Fibroblast of lung (primary cell): ENCODE results near the gene TP53I11.

Experiments
- EZH2 ChIP-seq: IDR thresholded peaks from 2 replicates; pipeline ENCODE4 v1.5.1; 2012; ENCODE audit warnings: low read length, control low read depth, mild to moderate bottlenecking; ENCODE audit errors: missing control alignments
- TF ChIP-seq, protein P1 (sequence below), 2 donors: IDR thresholded peaks in 1 of 2; conservative IDR thresholded peaks in 1 of 2; 1 replicate in 1 of 2; 2 replicates in 1 of 2; pipeline ENCODE4 v1.5.1; 2011 to 2012; ENCODE audit warnings: low read length in 2 of 2, control low read depth in 1 of 2, inconsistent platforms in 1 of 2, low read depth in 1 of 2, mild to moderate bottlenecking in 1 of 2

DNA sequence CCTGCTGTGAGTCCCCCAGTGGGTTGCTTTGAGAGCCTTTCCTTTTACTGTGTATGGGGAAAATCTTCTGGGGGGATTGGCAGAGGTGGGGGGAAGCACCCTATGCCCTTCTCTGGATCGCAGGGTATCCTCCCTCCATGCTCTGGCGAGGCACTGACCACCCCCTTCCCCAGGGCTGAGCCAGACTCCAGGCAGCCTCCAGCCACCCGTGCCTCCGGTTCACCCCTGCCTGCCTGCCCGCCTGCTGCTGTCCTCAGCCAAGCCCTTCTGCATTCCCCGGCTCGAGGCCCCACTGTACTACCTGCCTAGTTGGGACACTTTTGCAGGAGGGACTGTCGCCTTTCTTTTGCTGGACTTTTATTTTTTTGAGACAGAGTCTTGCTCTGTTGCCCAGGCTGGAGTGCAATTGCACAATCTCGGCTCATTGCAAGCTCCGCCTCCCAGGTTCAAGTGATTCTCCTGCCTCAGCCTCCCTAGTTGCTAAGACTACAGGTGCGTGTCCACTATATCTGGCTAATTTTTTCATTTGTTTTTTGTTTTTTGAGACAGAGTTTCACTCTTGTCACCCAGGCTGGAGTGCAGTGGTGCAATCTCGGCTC lies 23.8 kb upstream of the TP53I11 start:
- TF ChIP-seq, protein P1, sequence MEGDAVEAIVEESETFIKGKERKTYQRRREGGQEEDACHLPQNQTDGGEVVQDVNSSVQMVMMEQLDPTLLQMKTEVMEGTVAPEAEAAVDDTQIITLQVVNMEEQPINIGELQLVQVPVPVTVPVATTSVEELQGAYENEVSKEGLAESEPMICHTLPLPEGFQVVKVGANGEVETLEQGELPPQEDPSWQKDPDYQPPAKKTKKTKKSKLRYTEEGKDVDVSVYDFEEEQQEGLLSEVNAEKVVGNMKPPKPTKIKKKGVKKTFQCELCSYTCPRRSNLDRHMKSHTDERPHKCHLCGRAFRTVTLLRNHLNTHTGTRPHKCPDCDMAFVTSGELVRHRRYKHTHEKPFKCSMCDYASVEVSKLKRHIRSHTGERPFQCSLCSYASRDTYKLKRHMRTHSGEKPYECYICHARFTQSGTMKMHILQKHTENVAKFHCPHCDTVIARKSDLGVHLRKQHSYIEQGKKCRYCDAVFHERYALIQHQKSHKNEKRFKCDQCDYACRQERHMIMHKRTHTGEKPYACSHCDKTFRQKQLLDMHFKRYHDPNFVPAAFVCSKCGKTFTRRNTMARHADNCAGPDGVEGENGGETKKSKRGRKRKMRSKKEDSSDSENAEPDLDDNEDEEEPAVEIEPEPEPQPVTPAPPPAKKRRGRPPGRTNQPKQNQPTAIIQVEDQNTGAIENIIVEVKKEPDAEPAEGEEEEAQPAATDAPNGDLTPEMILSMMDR (conservative IDR thresholded peaks at IDR 0.05 in 1 of 2, IDR thresholded peaks at IDR 0.05 in 1 of 2; ENCODE audit: low read depth in 1 of 2, low read length in 2 of 2) = no peak
- TF ChIP-seq EZH2 = no peak
